Measurements from ENCODE around the gene C17orf113.
A peak's percentile ranks its signal among the peaks of the same experiment; 100 is the strongest.

Gene C17orf113

DNA sequence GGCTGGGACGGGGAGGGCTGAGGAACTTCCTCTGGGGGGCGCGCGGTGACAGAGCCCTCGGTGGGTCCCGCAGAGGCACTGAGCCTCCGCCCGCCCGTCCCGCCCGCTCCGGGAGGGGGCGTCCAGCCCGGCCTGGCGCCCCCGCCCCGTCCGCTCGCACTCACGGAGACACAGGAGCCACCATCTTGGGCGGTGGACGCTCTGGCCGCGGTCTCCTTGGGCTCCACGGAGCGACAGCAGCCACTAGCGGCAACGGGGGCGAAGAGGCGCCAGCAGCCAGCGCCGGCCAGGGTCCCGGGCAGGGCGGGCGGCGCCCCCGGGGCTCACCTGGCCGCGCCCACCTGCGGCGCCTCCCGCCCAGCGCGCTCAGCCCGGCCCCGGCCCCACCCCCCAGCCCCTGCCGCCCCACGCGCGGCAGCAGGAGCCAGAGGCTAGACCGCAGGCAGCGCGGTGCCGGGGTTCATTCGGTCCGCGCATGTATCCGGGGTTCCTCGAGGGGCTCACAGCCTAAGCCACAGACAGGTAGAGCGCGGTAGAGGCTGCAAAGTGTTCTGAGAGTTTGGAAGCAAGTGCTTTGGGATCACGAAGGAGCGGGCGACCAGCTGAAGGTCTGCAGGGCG is at the start of gene C17orf113:
TSS of gene C17orf113 (minus strand) at position 209 of the 620 bp plus-strand sequence. CDS start 7,225 bp downstream, outside the sequence.
- DNase-seq: peak; percentile 37 to 48

GRCh38 chr17:42098730-42099399 is 48.5 kb upstream of the C17orf113 start:
- no peak for DNase-seq

DNA sequence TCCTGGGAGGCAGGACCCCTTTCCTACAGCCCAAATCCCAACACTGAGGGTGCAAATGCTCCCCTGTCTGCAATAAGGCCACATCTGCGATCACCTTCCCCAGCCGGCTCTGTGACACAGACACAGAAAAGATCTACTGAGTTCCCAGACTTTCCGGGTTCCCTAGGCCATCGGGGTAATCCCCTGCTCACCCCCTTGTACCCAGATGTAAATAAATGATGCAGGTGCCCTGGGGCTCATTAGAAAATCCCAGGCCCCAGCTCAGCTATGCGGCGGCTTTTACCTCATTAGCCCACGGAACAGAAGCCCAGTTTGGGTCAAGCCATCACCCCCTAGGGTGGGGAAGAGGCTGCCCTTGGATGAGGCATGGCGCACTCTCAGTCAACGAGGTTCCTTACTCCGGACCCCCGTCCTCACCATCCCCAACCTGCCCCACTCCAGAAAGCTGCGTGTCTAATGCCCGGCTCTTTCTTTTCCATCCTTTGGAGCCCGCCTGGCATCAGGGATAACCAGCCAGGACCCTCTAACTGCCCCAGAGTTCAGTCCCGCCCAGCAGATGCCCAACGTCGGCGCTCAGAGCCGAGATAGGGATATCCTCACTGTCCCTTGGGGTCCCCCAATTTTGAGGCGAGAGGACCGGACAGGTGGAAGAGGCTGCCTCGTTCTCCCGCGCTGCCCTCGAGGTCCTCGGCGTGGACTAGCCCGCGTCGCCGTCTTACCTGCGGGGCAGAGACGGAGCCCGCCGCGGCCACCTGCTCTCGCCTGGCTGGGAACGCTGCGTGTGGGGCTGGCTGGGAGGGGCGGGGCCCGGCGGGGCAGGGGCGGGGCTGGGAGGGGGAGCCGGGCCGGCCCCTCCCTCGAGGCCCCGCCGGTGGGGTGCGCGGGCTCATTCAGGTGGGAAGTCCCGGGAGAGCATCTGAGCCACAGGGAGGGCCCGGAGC is 47.6 kb upstream of the C17orf113 start, which contains the start of gene ZNF385C:
TSS of gene ZNF385C (minus strand) at position 783 of the 941 bp plus-strand sequence. CDS start 35,417 bp downstream, outside the sequence.
- DNase-seq: peak; percentile 48 to 53

DNA sequence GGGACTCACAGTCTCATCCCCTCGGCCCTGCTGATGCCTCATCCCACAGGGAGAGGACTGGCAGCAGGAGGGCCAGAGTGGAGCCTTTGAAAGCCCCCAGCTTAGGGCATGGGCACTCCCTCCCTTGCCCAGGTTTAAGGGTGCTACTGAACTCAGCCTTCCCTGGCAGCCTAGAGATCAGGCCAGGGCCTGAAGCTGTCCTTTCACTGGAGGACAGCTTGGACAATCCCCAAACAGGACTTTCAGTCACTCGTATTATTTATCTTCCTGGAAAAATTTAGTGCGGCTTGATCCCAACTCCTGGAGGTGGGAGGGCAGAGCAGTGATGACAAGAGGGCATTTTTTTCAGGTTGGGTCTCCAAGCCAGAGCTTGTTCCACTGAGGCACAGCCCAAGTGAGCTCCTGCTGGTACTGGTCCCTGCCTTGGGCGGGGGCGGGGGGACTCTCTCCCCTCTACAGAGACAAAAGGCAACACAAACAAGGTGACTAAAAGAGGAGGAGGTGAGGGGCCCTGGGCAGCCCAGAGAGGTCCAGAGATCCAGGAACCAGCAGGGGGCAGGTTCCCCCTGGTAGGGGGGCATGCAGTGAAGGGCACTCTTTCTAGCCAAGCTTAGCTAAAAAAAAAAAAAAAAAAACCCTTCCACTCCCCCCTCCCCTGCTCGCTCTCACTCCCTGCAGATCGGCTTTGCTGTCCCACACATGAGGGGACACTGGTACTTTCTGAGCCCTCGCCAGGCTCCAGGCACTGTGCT is 46.1 kb upstream of the C17orf113 start:
- DNase-seq: no peak

DNA sequence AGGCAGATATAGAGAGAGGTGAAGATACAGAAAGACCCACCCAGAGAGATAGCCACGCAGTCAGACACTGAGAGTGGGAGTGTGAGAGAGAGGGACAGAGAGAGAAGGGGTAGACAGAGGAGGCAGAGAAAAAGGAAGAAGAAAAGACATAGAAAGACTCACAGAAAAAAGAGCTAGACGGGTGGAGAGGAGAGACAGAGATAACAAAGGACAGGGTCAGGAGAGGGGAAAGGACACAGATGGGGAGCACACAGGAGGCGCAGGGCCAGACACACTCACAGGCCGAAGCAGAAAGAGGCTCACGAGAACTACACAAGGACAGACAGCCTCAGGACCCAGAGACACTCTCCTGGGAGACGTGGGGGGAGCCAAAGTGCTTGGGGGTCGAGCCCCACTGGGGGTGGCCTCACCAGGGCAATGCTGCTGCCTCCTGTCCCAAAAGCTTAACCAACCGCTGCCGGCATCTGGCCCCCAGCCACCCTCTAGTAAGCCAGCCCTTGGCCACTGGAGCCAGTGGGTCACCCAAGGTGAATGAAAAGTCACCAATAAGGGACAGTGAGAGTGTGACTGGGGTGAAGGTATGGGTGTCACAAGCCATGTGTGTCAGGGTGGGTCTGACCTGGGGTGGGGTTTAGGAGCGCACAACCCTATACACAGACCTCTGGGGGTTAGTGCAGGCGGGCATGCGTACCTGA is 44.1 kb upstream of the C17orf113 start:
- no peak for DNase-seq

- DNase-seq: no peak
Measured at GRCh38 chr17:42092939-42093338, 42.5 kb upstream of the C17orf113 start.

- no peak for DNase-seq
Measured at GRCh38 chr17:42090964-42091790, 40.8 kb upstream of the C17orf113 start.

DNA sequence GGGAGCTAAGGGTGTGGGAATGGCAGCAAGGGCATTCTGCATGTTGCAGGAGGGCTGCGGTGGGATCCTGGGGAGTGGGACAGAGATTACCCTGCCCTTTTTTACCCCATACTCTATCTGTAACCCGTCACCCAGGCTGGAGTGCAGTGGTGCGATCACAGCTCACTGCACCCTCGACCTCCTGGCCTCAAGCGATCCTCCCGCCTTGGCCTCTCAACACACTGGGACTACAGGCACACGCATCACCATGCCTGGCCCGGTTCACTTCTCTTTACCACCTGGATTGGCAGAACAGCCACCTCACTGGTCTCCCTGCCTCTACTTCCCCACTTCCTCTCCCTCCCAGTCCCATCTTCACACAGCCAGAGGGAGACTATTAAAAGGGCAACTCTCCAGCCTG is 38.3 kb upstream of the C17orf113 start:
- no peak for DNase-seq

- DNase-seq: no peak
Measured at GRCh38 chr17:42087736-42088705, 37.6 kb upstream of the C17orf113 start.

DNA sequence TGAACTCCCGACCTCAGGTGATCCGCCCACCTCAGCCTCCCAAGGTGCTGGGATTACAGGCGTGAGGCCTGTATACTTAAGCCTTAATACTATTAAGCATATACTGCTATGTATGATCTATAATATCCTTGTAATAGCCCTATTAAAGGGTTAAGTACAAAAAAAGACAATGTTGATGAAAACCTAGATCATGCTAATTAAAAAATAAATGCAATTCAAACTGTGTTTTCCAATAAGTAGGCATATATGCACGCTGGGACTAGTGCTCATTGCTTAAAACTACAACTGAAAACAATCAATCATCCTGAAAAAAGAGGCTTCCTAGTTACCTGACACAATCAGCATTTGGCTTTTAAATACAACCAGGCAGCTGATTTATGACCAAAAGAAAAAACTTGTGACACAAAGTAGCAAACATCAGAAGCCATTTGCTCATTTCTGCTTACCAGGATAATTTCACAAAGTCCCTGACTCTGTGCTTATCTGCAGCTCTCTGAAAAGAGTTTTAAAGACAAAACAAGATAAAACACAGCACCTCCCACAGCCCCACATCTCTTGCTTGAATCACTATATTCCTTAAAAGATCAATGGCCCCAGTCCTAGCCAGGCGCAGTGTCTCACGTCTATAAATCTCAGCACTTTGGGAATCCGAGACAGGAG is 36.8 kb upstream of the C17orf113 start:
- no peak for DNase-seq

DNA sequence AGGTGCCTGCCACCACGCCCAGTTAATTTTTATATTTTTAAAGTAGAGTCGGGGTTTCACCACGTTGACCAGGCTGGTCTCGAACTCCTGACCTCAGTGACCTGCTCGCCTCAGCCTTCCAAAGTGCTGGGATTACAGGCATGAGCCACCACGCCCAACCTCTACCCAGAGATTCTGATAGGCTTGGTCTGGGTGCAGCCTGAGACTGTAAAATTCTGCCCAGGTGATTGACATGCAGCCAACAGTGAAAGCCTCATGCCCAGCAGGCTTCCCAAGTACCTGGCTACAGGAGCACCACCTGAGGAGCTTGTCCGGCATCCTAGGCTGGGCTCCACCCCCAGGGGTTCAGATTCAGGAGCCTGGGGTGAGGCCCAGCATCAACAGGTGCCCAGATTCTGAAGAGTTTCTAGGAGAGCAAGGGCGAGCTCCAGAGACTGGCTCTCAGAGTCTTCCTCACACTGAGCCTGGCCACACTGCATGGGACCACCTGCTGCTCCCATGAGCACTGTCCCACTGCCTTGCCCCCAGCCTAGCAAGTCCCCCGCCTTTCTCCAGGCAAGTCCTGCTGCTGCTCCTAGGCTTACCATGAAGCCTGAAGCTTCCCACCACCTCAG is 31.2 kb upstream of the C17orf113 start:
- DNase-seq: no peak

DNA sequence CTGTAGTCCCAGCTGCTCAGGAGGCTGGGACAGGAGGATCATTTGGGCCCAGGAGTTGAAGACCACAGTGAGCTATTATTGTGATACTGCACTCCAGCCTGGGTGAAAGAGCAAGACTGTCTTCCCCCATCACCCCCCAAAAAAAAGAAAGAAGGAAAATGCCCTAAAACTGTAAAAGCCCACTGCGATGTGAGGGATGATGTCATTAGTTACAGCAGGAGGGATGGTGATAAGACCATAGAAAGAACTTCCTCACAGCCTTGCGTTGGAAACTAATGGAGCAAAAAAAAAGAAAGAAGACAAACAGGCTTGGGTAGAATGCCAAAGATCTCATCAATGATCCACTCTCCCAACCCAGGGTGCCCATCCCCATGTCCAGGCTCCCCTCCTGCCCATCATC is 29.1 kb upstream of the C17orf113 start:
- DNase-seq: no peak

GRCh38 chr17:42078396-42079043 is 28.1 kb upstream of the C17orf113 start:
- no peak for DNase-seq

- DNase-seq: no peak
Measured at GRCh38 chr17:42077755-42078154, 27.4 kb upstream of the C17orf113 start.

DNA sequence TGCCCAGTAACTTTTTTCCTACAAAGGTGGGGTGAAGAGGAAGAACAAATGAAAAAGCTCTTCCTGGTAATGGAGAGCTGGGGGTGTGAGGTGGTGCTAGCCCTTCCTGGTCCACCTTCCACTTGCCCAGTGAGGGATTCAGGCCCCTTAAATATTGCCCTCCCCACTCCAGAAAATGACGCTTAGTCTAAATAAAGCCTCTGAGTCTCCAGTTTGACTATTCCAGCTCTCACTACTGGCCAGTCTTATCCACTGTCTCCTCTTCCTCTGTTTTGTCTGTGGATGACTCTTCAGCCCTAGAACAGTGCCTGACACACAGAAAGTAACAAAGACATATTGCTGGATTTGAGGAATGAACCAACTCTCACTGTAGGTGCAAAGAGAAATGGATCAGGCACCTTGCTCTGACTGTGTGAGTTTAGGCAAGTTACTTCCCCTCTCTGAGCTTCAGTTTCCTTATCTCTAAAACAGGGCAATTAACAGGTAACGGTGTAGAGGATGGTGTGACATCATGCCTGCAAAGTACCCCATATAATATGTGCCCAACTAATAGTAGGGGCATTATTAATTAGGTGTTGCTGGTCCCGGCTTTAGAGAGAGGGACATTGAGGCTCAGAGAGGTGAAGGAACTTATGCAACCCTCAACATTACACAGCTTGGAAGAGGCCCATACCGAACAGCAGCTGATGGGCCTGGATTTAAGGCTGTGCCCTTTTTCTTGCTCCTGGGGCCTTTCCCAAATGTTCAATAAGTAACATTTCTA is 26.6 kb upstream of the C17orf113 start:
- no peak for DNase-seq

DNA sequence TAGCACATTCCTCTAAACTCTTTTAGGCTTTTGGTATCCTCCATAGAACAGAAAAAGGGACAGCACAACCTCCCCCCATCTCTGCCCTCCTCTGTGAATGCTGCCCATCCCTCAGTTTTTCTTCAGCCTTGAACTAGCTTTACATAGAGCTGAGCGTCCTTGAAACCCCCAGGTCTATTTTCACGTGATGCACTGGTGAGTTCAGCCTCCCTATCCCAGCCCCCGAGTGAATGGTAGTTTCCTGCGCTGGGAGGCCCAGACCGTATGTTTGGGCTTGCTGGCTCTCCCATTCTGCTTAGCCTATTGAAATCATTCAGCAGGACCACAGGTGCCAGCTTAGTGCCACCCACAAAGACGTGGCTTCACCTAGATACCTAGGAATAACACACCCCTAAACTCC is 25.4 kb upstream of the C17orf113 start:
- no peak for DNase-seq

Measured in activated CD4-positive, alpha-beta T cell treated with anti-CD3 and anti-CD28 coated beads, Interleukin-2, amount 50 U/mL, for 48 hours (primary cell).